HG03045 (cell line): Measurements from ENCODE around the gene ONECUT3.

Experiments
- ATAC-seq: cut with Tn5 transposase; IDR thresholded peaks from one replicate; pipeline ENCODE4 v1.9.1; 2021; ENCODE audit warnings: mild to moderate bottlenecking, moderate library complexity; ENCODE audit not compliant: unreplicated experiment

The ONECUT3 gene

GRCh38 chr19:1813192-1814182, 60.2 kb downstream of the ONECUT3 start:
- no peak for ATAC-seq

DNA sequence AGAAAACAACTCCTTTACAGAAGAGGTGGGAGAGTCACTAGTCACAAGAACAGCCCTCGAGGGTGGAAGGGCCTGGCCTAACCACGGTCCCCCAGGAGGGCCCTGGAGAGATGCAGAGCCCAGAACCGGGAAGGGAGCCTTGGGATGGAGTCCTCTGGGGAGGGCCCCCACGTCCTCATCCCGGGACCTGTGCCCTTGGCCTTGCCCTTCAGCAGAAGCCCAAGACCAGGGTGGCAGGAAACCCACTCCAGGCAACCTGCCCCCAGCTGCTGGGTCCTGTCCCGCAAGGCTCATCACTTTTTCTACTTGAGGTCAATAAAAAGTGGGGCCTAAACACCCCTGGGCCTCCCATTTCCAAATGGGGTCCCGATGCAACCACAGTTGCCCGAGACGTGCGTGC, 61.1 kb downstream of the ONECUT3 start:
- ATAC-seq: no peak

DNA sequence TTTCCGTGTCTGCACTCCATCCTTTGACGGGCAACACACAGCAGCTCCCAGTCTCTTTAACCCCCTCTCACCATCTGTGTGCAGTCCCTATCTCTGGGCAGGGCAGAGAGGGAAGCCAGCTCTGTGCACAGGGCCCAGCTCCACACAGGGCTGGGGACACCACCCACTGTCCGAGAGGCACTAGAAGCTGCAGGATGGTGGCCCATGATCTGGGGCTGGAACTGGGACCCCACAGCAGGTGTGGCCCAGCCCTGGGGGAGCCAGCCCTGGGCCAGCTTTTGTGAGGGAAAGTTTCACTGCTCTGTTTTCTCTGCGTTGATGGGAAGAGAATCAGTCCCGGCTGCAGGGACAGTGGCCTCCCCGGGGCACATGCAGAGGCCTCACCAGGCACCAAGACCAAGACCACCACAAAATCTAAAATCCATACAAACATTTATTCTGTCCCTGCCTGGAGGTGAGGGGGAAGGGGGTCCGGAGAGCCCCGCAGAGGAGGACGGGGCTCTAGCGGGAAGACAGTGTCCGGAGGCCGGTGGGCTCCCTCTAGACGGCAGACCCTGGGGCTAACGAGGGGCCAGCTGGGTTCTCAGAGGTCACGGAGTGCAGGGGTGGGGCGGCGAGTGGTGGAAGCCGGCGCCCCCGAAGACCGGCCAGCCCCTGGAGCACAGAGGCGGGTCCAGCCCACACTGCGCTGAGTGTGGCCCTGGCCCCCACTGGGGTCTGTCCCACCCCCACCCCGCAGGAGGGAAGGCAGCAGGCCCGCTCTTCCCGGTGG, 61.7 kb downstream of the ONECUT3 start:
- ATAC-seq: no peak

DNA sequence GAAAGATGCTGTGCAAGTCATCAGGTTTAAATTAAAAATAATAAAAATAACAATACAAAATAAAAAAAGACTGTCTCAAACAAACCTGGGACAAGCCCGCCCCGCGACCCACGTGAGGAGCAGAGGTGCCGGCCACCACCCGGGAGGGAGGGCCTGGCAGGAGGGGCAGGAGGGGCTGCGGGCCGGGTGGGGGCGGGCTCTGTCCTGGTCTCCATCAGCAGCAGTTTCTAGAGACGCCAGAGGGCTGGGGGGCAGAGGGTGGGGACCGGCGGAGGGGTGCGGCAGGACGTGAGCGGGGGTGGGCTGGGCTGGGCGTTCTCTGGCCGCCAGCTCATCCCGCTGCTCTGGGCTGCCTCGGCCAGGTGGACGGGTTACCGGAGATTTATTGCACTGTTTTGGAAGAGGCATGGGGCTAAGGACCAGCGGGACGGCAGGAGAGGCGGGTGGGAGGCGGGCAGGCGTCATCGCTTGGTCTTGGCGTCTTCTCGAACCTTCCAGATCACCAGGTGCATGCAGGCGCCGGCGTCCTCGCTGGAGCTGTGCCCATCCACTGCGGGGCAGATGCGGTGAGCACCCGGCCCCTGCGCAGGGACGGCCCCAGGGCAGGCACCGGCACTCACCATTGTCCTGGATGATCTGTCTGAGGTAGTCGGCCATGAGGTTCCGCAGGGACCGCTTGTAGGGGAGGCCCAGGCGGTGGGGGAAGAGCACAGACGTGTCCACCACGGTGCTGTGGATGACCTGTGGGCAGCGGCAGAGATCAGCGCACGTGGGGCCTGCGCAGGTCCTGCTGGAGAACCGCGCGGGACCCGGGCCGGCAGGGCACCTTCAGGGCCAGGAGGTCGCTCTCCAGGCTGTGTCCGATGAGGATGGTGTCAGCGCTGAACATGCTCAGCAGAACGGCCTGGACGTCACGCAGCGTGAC, 62.6 kb downstream of the ONECUT3 start:
- ATAC-seq: no peak

DNA sequence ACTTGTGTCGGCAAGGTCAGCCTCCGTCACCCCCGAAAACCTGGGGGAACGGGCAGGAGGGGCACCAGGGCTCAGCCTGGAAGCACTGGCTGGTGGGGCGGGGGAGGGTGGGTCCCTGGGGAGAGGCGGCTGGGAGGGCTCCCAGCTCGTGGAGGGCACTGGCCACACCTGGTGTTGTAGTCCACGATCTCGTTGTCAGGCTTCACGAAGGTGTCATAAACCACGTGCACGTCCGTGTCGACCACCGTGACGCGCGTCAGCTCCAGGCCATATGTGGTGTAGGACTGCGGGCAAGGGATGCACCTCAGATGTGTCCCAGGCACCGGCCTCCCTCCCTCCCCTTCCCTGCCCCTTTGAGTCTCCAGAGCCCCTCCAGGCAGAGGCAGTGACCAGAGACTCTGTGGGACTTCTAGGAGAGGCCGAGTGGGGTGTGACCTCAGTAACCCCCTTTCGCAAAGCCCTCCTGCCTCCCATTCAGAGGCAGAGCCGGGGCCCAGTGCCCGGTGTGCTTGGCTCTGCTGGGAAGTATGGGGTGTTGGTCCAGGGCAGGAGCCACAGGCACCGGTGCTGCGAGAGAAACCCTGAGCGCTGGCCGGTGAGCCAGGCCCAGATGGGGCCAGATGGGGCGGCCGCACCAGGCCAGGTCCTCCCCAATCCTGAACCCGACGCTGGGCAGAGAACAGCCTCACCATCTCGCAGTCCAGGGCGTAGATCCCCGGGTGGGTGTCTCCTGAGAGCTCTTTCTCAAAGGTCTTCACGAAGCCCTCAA, 63.4 kb downstream of the ONECUT3 start:
- ATAC-seq: no peak

- no peak for ATAC-seq
Observed at GRCh38 chr19:1817553-1818179, 64.4 kb downstream of the ONECUT3 start.

DNA sequence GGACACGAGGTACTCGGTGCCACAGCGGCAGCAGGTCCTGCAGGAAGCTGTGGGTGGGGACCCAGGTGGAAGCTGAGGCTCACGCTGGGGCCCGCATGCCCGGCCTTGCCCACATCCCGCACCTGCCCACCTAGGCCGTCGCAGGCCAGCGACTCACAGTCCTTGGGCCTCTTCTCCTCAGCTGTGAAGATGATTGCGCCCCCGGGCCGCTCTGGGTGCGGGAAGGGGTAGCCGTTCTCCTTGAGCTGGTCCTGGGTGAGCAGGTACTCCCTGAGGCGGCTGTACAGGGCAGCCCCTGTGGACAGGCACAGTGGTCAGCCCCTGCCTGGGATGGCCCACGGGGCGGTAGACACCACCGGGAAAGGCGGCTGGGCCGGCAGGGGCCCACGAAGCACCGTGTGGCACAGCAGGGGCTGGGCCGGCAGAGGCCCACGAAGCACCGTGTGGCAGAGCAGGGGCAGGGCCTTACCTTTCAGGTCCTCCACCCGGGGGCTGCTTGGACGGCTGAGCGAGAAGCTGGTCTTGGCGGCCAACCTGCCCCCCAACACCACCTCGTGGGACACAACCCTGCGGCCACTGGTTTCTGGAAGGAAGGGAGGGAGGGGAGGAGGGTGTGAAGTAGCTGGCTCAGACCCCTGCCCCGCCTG, 65.4 kb downstream of the ONECUT3 start:
- ATAC-seq: no peak

DNA sequence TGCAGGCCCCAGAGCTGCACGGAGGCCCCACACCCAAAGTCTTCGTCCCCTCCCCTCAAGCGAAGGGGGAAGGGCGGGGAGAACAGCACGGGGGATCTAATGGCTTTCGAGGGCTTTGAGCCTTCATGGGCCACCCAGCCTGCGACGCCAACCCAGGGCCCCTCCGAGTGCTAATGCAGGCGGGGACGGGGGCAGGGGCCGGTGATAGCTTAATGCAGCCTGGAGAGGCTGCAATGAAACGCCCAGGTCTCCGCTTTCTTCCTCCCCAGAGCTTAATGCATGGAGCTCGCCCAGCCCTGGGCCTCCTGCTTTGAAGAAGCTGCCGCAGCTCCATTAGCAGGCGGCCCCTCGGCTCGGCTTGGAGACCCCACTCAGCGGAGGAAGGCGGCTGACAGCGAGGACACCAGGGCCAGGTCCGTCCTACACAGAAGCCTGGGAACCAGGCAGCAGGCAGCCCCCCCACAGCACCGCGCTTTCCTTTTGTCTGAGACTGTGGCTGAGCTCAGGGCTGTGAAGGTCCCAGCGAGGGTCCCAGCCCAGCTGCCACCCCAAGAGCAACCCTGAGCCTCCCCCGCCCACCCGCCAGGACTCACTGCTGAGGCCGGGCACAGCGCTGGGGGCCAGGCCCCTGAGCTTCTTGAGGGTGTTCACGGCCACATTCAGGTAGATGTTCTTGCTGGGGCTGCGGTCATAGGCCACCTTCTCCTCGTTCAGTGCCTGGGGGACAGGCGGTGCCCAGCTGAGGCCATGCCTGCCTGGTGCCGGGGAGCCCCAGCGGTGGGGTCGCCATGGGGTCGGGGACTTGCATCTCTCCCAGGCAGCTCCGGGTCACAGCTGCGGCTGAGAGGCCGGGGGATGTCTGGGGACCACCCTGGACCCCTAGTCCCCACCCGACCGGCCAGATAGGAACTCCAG, 66.3 kb downstream of the ONECUT3 start:
- ATAC-seq: no peak

- no peak for ATAC-seq
Observed at GRCh38 chr19:1822210-1822609, 68.9 kb downstream of the ONECUT3 start.

DNA sequence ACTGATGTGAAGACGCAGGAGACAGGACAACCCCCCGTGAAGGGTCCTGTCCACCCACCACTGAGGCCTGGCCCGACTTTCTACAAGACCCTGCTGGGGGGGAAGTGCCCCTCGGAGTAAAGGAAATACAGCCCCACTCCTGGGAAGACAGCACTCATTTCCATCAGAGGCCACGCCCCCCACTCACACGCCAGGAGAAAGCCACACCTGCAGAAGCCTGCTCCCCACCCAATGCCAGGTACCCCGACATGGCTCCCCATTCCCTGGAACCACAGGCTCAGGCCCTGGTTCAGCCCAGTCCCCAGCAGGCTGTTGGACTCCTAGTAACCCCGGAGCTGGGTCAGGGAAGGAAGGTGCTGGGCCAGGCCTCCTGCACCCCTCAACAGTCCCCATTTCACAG, 69.7 kb downstream of the ONECUT3 start:
- no peak for ATAC-seq

GRCh38 chr19:1823539-1824251, 70.4 kb downstream of the ONECUT3 start:
- no peak for ATAC-seq

DNA sequence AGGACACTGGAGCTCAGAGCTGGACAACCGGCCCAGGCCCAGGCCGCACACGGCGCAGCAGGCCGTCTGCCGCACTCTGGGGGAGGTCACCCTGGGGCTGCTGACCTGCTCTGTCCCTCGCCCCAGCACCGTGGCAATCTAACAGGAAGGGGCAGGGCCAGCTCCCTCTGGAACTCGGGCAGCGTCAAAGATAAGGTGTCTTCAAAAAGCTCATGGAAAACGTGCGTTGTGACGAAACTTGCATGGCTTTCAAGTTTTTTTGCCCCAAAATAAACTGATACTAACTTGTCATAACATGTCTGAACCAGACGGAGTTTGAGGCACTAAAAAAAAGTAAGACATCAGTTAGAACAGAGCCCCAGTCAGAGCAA, 70.9 kb downstream of the ONECUT3 start:
- ATAC-seq: no peak

- no peak for ATAC-seq
Observed at GRCh38 chr19:1825909-1826556, 72.7 kb downstream of the ONECUT3 start.

GRCh38 chr19:1826557-1827521, 73.5 kb downstream of the ONECUT3 start:
- ATAC-seq: no peak

GRCh38 chr19:1827566-1828278, 74.4 kb downstream of the ONECUT3 start:
- no peak for ATAC-seq
